Activated CD8-positive, alpha-beta memory T cell treated with anti-CD3 and anti-CD28 coated beads, Interleukin-2, amount 50 U/mL, for 1 hour (primary cell): Measurements from ENCODE around the gene ZNF524.

Experiments
- DNase-seq: peaks from one replicate; pipeline ENCODE4 v3.0.0-alpha.2; 2020; ENCODE audit errors: extremely low read depth

Gene ZNF524

GRCh38 chr19:55602104-55603001 is 2.3 kb downstream of the ZNF524 start:
- DNase-seq, result no peak

GRCh38 chr19:55603115-55603514 is 3.0 kb downstream of the ZNF524 start:
- no peak for DNase-seq

- no peak for DNase-seq
Measured at GRCh38 chr19:55603581-55604292, 3.6 kb downstream of the ZNF524 start.

- DNase-seq, result peak; percentile 95
Measured at GRCh38 chr19:55605207-55605636, 5.1 kb downstream of the ZNF524 start.

- DNase-seq, result no peak
Measured at GRCh38 chr19:55605637-55606470, 5.8 kb downstream of the ZNF524 start, which contains the start of gene ZNF865. Gene ZNF865, plus strand, starts transcription at chr19:55605647. Its CDS starts 7,972 bp downstream, at chr19:55613619.

GRCh38 chr19:55606471-55606787 is 6.3 kb downstream of the ZNF524 start:
- no peak for DNase-seq

- DNase-seq, result no peak
Measured at GRCh38 chr19:55606817-55607216, 6.7 kb downstream of the ZNF524 start.

GRCh38 chr19:55609326-55609725 is 9.2 kb downstream of the ZNF524 start:
- no peak for DNase-seq

GRCh38 chr19:55611300-55611982 is 11.4 kb downstream of the ZNF524 start:
- no peak for DNase-seq

GRCh38 chr19:55611983-55612645 is 12.0 kb downstream of the ZNF524 start:
- DNase-seq, result no peak

GRCh38 chr19:55613396-55613795 is 13.3 kb downstream of the ZNF524 start:
- no peak for DNase-seq

GRCh38 chr19:55613930-55614710 is 14.0 kb downstream of the ZNF524 start:
- no peak for DNase-seq

GRCh38 chr19:55614711-55615542 is 14.8 kb downstream of the ZNF524 start:
- no peak for DNase-seq

- DNase-seq, result no peak
Measured at GRCh38 chr19:55615543-55616394, 15.7 kb downstream of the ZNF524 start.

- DNase-seq, result no peak
Measured at GRCh38 chr19:55616395-55616875, 16.3 kb downstream of the ZNF524 start.

GRCh38 chr19:55617426-55617825 is 17.3 kb downstream of the ZNF524 start:
- no peak for DNase-seq

- no peak for DNase-seq
Measured at GRCh38 chr19:55618426-55618825, 18.3 kb downstream of the ZNF524 start.

GRCh38 chr19:55619286-55619685 is 19.2 kb downstream of the ZNF524 start:
- no peak for DNase-seq
